HG03103 (cell line): ENCODE data around the gene TNFRSF11A.

ENCODE experiments used
- ATAC-seq: cut with Tn5 transposase; IDR thresholded peaks from one replicate; pipeline ENCODE4 v1.9.1; 2021; ENCODE audit warnings: low read depth; ENCODE audit not compliant: unreplicated experiment

TNFRSF11A gene

GRCh38 chr18:62341473-62341872, 16.4 kb downstream of the TNFRSF11A start:
- no peak for ATAC-seq

GRCh38 chr18:62342884-62343283, 17.8 kb downstream of the TNFRSF11A start:
- no peak for ATAC-seq

GRCh38 chr18:62343316-62343715, 18.2 kb downstream of the TNFRSF11A start:
- no peak for ATAC-seq

- ATAC-seq, result no peak
Observed at GRCh38 chr18:62345909-62346308, 20.8 kb downstream of the TNFRSF11A start.

GRCh38 chr18:62346333-62347088, 21.4 kb downstream of the TNFRSF11A start:
- ATAC-seq, result no peak

- no peak for ATAC-seq
Observed at GRCh38 chr18:62347089-62347506, 22.0 kb downstream of the TNFRSF11A start.

- no peak for ATAC-seq
Observed at GRCh38 chr18:62348474-62348873, 23.4 kb downstream of the TNFRSF11A start.

- no peak for ATAC-seq
Observed at GRCh38 chr18:62353170-62353569, 28.1 kb downstream of the TNFRSF11A start.

- no peak for ATAC-seq
Observed at GRCh38 chr18:62354151-62354550, 29.0 kb downstream of the TNFRSF11A start.

GRCh38 chr18:62357079-62357719, 32.1 kb downstream of the TNFRSF11A start:
- ATAC-seq, result no peak

GRCh38 chr18:62360805-62361204, 35.7 kb downstream of the TNFRSF11A start:
- no peak for ATAC-seq

- no peak for ATAC-seq
Observed at GRCh38 chr18:62361288-62361687, 36.2 kb downstream of the TNFRSF11A start.

GRCh38 chr18:62364558-62364957, 39.4 kb downstream of the TNFRSF11A start:
- ATAC-seq, result no peak

- no peak for ATAC-seq
Observed at GRCh38 chr18:62365420-62365819, 40.3 kb downstream of the TNFRSF11A start.

GRCh38 chr18:62366992-62367391, 41.9 kb downstream of the TNFRSF11A start:
- ATAC-seq, result no peak

GRCh38 chr18:62368100-62368499, 43.0 kb downstream of the TNFRSF11A start:
- ATAC-seq, result peak; percentile 62

GRCh38 chr18:62369129-62369644, 44.1 kb downstream of the TNFRSF11A start:
- ATAC-seq, result no peak

GRCh38 chr18:62370366-62370765, 45.3 kb downstream of the TNFRSF11A start:
- no peak for ATAC-seq

- ATAC-seq, result no peak
Observed at GRCh38 chr18:62371436-62371835, 46.3 kb downstream of the TNFRSF11A start.

GRCh38 chr18:62372156-62372555, 47.0 kb downstream of the TNFRSF11A start:
- ATAC-seq, result peak; percentile 52

- no peak for ATAC-seq
Observed at GRCh38 chr18:62372882-62373281, 47.8 kb downstream of the TNFRSF11A start.

GRCh38 chr18:62374410-62374965, 49.4 kb downstream of the TNFRSF11A start:
- no peak for ATAC-seq
